ENCODE data around the gene KIAA1217. TPM values are rescaled to one million over a fixed set of nuclear protein-coding genes. Genes with fewer than 3 reads are reported as not detected.

KIAA1217 gene
- total RNA-seq, 1 donor from 2014 or later, result 13.0 TPM

DNA sequence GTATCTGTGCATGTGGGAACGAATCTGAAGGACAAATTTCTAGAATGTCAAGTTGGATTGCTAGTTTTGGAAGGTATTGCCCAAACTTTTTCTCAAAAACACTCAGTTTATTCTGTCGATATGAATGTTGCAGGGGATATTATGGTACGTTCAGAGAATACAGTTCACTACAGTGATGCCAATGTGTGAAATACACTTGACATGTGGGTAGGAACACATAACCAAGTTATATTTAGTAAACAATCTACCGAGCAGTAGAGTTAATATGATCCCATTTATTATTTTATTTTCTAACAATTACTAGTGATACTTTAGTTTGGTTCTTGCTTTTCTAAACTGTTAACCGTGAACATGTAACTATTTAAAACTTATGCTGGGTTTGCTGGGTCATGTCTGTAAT lies 37.4 kb downstream of the KIAA1217 start:
- TF ChIP-seq CTCF (IDR thresholded peaks at IDR 0.05), result no peak
- H3K9me3 ChIP-seq, result no peaks in the 10 kb centered on the region
- H3K27me3 ChIP-seq, result no peaks in the 10 kb centered on the region
- no peak for DNase-seq (ENCODE audit: low spot score in 2 of 2)
- H3K36me3 ChIP-seq, result no peaks in the 10 kb centered on the region
- intact Hi-C loops (cut with DNase I), result no loop called here
- H3K27ac ChIP-seq, result no peak overlapping the region
- no peak overlapping the region for H3K4me3 ChIP-seq
- H3K4me1 ChIP-seq, result peaks cover 0 to 8% of the 10 kb centered on the region in 2 donors

- no peak for TF ChIP-seq CTCF (IDR thresholded peaks at IDR 0.05)
- Histone ChIP-seq H3K9me3 (no peaks in the 10 kb centered on the region), H3K27ac (no peak overlapping the region), H3K4me3 (no peak overlapping the region), H3K27me3 (no peaks in the 10 kb centered on the region), H3K4me1 (no peaks in the 10 kb centered on the region), H3K36me3 (no peaks in the 10 kb centered on the region)
- DNase-seq (ENCODE audit: low spot score in 2 of 2), result no peak
- intact Hi-C loops (cut with DNase I), result no loop called here
These were observed 38.9 kb downstream of the KIAA1217 start for GRCh38 chr10:24247841-24248240.

GRCh38 chr10:24249829-24250415 lies 41.0 kb downstream of the KIAA1217 start:
- intact Hi-C loops (cut with DNase I), result no loop called here
- DNase-seq (ENCODE audit: low spot score in 2 of 2), result no peak
- TF ChIP-seq CTCF (IDR thresholded peaks at IDR 0.05), result no peak

GRCh38 chr10:24251547-24251946 lies 42.6 kb downstream of the KIAA1217 start:
- peaks cover 0 to 4% of the 10 kb centered on the region in 2 donors for H3K4me1 ChIP-seq
- intact Hi-C loops (cut with DNase I), result no loop called here
- H3K27me3 ChIP-seq, result no peaks in the 10 kb centered on the region
- no peak overlapping the region for H3K4me3 ChIP-seq
- H3K9me3 ChIP-seq, result no peaks in the 10 kb centered on the region
- H3K36me3 ChIP-seq, result no peaks in the 10 kb centered on the region
- TF ChIP-seq CTCF (IDR thresholded peaks at IDR 0.05), result no peak
- DNase-seq (ENCODE audit: low spot score in 2 of 2), result no peak
- no peak overlapping the region for H3K27ac ChIP-seq

More at GRCh38 chr10:24249829-24250415, 41.0 kb downstream of the KIAA1217 start:
- H3K27ac ChIP-seq, result no peak overlapping the region
- H3K4me1 ChIP-seq, result no peaks in the 10 kb centered on the region
- no peaks in the 10 kb centered on the region for H3K27me3 ChIP-seq
- H3K36me3 ChIP-seq, result no peaks in the 10 kb centered on the region
- no peak overlapping the region for H3K4me3 ChIP-seq
- H3K9me3 ChIP-seq, result no peaks in the 10 kb centered on the region

DNA sequence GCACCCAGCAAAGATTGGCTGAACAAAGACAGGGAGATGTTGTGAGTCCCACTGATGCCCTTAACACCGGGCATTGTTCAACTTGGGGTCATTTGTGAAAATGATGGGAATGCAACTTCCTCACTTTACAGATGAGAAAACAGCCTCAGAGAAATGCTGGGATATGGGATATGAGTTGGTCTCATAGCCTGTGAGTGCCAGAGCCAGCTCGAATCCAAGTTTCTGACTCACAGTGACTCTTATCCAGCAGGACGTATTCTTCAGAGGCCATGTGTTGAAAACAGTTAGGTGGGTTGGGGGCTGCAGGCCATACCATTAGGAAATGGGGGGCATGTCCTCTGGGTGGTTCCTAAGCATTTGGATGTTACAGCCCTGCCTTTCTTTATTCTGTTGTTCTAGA lies 45.2 kb downstream of the KIAA1217 start:
- no peak for DNase-seq (ENCODE audit: low spot score in 2 of 2)
- H3K27ac ChIP-seq, result no peak overlapping the region
- no peaks in the 10 kb centered on the region for H3K9me3 ChIP-seq
- no peaks in the 10 kb centered on the region for H3K36me3 ChIP-seq
- no peak for TF ChIP-seq CTCF (IDR thresholded peaks at IDR 0.05)
- intact Hi-C loops (cut with DNase I), result no loop called here
- no peaks in the 10 kb centered on the region for H3K27me3 ChIP-seq
- H3K4me3 ChIP-seq, result no peak overlapping the region
- peaks cover 0 to 4% of the 10 kb centered on the region in 2 donors for H3K4me1 ChIP-seq
